ENCODE measurements around the gene ADCYAP1R1.

The ADCYAP1R1 gene

DNA sequence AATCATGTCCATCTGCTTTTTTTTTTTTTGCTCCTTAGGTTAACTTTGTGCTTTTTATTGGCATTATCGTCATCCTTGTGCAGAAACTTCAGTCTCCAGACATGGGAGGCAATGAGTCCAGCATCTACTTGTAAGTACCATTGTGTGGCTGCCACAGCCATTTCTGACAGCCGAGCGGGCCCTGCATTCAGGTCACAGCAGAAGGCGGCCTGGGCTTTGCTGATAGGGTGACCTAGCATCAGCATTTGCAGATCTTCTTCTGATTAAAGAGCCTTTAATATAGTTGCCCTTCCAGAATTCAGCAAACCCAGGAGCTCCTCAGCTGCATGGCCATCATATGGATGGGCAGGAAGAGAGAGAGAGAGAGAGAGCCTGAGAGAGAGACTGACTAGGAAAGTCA is 40.5 kb downstream of the ADCYAP1R1 start:
- DNase-seq, result no peak

DNA sequence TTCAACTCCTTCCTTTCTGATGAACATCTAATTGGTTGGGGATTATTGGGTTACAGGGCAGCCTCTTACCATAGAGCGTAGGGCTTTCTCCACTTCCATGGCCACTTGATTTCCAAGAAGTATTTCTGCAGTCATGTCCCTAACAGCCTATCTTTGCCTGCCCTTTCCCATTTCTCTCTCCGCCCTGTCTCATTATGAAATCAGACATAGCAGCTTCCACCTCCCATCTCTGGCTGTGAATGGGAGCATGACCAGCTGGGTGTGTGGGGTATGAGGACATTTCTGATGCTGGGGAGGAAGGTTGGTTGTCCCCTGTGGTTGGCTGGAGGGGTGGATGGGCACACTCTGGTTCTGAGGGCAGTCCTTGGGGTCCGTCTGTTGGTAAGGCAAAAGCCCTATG is 41.2 kb downstream of the ADCYAP1R1 start:
- DNase-seq, result no peak

- no peak for DNase-seq
Observed at GRCh38 chr7:31094271-31094670, 42.2 kb downstream of the ADCYAP1R1 start.

GRCh38 chr7:31095286-31096197 is 43.4 kb downstream of the ADCYAP1R1 start:
- DNase-seq, result no peak

GRCh38 chr7:31096198-31096876 is 44.2 kb downstream of the ADCYAP1R1 start:
- DNase-seq, result no peak

GRCh38 chr7:31096877-31097258 is 44.8 kb downstream of the ADCYAP1R1 start:
- DNase-seq, result no peak

- no peak for DNase-seq
Observed at GRCh38 chr7:31098642-31099360, 46.7 kb downstream of the ADCYAP1R1 start.

DNA sequence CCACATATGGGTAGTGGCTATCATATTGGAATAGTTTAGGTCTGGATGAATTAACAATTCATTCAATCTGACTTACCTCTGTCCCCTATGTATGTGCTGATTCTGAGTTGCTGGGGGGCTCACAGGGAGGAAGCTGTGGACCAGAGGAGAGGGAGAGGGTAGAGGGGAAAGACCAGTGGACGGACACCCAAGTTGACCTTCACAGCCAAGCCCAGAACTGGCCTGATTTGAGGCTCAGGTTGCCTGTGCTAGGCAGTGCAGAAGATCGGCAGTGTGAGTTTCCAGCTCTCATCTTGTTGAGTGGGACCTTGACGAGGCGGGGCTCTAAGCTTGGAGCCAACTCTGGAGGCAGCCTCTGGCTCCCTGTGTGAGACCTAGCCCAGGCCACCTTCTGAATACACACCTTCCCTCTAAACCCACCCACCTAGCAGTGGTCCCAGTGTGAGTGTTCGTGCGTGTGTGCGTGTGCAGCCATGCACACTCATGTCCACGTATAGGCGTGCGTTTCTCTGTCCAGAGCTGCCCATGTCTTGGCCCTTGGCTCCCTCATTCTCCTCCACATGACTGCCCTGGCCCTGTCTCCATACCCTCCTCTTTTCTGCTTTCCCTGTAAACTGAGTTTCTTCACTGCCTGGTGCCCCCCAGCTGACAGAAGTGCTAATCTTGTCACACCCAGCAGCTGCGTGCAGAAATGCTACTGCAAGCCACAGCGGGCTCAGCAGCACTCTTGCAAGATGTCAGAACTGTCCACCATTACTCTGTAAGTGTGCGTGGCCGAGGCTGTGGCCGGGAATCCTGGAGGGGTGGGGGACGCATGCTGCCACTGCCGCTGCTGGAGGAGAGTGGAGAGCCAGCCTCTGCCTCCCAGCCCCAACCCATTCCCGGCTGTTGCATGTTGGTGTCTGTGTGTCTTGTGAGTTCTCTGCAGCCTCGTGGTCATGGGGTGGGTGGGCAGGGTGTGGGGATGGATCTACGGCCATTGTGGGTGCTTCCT is 47.6 kb downstream of the ADCYAP1R1 start:
- no peak for DNase-seq

DNA sequence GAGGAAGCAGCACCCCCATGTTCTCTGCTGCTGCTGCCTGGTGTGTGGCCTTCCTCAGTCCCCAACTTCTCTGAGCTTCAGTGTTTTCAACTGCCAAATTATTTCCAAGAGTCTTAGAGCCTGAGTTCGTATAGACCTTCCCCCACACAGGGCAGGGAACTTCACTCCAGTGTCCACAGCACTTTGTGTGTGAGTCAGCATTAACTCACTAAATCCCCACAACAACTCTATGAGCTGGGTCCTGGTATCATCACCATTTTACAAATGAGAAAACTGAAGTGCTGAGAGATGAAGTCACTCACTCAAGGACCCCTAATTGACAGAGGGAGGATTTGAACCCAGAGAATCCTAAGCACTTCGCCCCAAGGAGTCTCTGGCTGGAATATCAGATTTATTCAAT is 48.3 kb downstream of the ADCYAP1R1 start:
- DNase-seq, result no peak

DNA sequence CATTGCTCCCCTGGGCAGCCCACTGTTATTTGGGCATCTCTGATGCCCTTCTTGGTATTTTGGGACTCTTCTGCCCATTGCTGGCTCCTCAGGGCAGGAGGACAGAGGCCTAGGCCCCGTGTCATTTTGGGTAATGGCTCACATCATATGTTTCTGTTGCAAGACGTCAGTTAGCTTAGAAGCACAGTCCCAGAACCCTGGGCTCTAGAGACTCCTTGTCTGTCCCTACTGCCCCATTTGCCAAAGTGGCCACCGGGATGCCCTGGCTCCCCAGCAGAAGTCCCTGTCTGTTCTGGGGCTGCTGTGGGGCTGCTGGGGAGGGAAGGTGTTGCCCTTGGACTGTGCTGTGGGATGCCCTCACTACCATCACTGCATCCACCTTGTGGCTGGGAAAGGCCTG is 48.8 kb downstream of the ADCYAP1R1 start:
- no peak for DNase-seq

DNA sequence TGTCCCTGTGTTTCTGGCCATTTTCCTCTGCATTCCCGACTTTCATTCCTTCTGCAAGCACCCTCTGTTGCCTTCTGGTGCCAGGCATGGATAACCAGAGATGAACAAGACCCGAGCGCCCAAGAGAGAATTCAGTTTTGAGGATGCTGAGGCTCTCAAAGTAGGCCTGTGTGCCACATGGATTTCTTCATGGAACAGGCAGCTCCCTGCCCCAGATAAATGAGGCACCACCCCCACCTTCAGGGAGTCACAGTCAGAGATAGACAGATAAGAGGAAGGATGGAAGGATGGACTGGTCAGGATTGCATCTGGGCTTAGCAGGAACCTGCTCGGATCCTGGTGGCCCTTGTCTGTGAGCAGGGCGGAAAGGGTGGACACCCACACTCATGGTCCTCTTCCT is 49.4 kb downstream of the ADCYAP1R1 start:
- DNase-seq, result no peak

DNA sequence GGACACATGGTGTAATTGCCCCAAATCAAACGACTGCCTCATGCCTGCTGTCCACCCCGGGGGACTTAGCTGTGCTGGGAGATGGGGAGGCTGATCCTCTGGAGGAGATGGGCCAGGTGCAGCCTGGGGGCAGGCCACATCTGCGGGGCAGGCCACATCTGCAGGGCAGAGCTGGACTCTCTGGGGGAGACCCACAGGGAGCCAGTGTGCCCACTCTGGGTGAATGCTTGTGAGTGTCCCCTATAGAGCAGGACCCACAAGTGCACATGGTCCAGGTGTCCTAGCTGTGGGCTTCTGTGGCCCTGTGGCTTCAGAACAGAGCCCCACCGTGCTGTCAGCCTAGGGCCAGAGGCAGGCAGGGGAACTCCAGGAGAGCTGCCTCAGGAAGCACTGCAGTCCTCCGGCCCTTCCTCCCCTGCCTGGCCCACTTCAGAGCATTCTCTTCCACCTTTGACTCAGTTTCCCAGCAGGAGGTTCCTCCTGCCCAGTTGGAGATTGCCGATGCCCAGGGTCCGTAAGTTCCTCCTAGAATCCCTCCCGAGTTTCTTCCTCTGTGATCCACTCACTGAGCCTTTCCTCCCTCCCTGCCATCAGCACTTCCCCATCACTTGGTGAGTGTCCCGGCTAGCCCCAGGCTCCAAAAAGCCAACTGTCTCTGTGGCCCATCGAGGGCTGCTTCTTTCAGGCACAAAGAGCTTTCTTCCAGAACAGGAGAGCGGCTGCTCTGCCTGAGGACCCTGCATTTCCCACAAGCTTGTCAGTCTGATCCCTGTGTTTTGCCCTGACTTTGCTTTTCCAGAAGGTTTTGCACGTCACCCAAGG is 50.3 kb downstream of the ADCYAP1R1 start:
- DNase-seq, result no peak

DNA sequence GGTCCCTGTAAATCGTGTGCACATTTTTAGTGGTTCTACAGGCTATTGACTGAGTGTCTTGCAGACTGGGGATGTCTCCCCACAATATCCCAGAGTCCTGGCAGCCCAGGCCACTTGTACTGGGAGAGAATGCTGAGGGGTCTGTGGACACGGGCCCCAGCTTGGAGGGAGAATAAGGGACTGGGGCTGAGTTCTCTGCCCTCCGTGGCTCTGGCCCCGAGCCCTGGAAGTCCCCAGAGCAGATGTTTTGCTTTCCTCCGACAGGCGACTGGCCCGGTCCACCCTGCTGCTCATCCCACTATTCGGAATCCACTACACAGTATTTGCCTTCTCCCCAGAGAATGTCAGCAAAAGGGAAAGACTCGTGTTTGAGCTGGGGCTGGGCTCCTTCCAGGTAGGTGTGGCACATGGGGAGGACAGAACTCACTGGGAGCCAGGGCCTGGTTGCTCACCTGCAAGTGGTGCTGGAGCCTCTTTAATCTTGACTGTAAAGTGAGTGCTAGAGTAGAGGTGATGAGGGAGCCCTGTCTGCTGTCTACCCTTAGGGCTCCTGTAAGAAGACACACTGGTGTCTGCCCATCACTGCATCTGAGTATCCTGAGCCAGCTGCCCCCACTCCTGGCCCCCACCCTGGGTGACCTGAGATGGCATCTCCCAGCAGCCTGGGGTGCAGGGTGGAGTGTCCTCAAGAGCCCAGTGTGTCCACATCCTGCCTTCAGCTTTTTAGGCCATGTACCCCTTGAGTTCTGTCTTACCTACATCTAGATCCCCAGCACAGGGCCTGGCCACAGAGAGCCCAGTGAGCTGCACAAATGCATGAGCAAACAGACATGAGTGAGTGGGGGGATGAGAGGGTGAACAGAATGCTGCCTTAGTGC is 51.1 kb downstream of the ADCYAP1R1 start:
- no peak for DNase-seq

DNA sequence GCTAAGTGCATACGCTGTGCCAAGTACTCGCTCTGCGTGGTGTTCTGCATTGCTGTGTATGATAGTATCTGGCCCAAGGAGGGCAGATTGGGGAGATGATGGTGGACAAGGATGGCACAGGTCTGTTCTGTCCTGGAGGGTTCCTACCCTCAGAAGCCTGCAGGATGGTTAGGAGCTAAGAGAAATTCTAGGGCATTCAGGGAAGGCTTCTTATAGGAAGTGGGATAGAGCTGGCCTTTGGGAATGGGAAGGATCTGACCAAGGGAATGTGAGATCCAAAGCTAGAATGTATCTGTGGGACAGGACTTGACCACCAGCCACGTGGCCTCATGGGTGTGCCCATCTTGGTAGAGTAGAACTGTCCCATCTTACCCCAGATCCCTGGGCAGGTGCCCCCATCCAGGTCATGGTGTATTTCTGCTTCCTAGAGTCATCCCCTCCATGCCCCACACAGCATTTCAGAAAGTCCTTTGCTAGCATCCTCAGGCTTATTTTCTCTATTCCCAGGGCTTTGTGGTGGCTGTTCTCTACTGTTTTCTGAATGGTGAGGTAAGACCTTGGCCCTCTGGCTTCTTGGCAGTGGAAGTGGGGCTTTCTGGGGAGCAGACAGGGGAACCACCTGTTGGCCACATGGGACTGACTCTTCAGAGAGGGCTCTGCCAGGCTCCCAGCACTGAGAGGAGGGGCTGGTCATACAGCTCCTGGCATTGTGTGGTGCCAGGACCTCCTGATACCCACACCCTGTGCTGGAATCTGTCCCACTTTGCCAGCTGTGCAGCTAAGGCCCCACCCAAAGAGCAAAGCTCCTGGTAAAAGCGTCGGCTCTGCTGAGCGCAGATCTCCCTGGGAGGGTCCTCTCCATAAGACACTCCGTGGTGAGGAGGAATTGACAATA is 52.5 kb downstream of the ADCYAP1R1 start:
- DNase-seq, result no peak

GRCh38 chr7:31105256-31105950 is 53.3 kb downstream of the ADCYAP1R1 start:
- DNase-seq, result no peak

GRCh38 chr7:31106303-31107105 is 54.4 kb downstream of the ADCYAP1R1 start:
- no peak for DNase-seq
